GM23338 (cell line): Measurements from ENCODE around the gene DLGAP4. TPM values are rescaled to one million over a fixed set of nuclear protein-coding genes. Genes with fewer than 3 reads are reported as not detected.

Experiments used
- CREB1 ChIP-seq: fragments of 250-450 bp; sonication (Bioruptor Pico); IDR thresholded peaks from 2 replicates; pipeline ENCODE4 v1.5.0; 2020; ENCODE audit warnings: low read depth, mild to moderate bottlenecking, moderate library complexity
- ETS1 ChIP-seq: IDR thresholded peaks from 2 replicates; pipeline ENCODE4 v1.6.1; 2016; ENCODE audit warnings: antibody characterized with exemption
- EZH2phosphoT487 ChIP-seq: fragments of 200-600 bp; sonication (generic); IDR thresholded peaks from one replicate; pipeline ENCODE4 v1.8.1; 2018; ENCODE audit warnings: antibody characterized with exemption; ENCODE audit not compliant: unreplicated experiment
- JUNB ChIP-seq: IDR thresholded peaks from one replicate; pipeline ENCODE4 v1.6.1; 2016; ENCODE audit warnings: antibody characterized with exemption; ENCODE audit not compliant: unreplicated experiment
- POLR2AphosphoS5 ChIP-seq: IDR thresholded peaks from 2 replicates; pipeline ENCODE4 v1.6.1; 2016; ENCODE audit warnings: antibody characterized with exemption, low read depth
- REST ChIP-seq: IDR thresholded peaks from one replicate; pipeline ENCODE4 v1.6.1; 2018; ENCODE audit warnings: antibody characterized with exemption; ENCODE audit not compliant: unreplicated experiment
- STAT1 ChIP-seq: IDR thresholded peaks from one replicate; pipeline ENCODE4 v1.6.1; 2016; ENCODE audit warnings: antibody characterized with exemption; ENCODE audit not compliant: unreplicated experiment
- ZNF114 ChIP-seq: fragments of 250-450 bp; sonication (Bioruptor Pico); IDR thresholded peaks from 2 replicates; pipeline ENCODE4 v1.5.0; 2020; ENCODE audit warnings: mild to moderate bottlenecking, moderate library complexity
- ZNF462 ChIP-seq: fragments of 250-450 bp; sonication (Bioruptor Pico); IDR thresholded peaks from 2 replicates; pipeline ENCODE4 v1.5.0; 2020; ENCODE audit warnings: mild to moderate bottlenecking, moderate library complexity
- polyA plus RNA-seq: library from polyadenylated mRNA; unstranded; fragments of >200 nt; fragmentation: Nextera tagmentation; extraction: Ambion mirVana; gene quantifications from 2 replicates; pipeline ENCODE4 v1.2.1, GENCODE V29; 2016
- total RNA-seq: library from RNA; depleted of rRNA; stranded (reverse); fragments of >200 nt; shearing (Covaris generic); gene quantifications from 2 replicates; pipeline ENCODE4 v1.2.3, GENCODE V29; 2014
- TF ChIP-seq, protein P1 (sequence below), 2 experiments: fragments of 200-600 bp in 1 of 2; sonication (generic) in 1 of 2; conservative IDR thresholded peaks; 2 replicates each; pipeline versions ENCODE4 v1.5.1 to v1.6.1; 2016 to 2017; ENCODE audit warnings: antibody characterized with exemption in 2 of 2, low read depth in 2 of 2, mild to moderate bottlenecking in 2 of 2, moderate library complexity in 1 of 2

The DLGAP4 gene
- total and polyA plus RNA-seq, 2 experiments from 2014 or later: 46.1 to 52.2 TPM

GRCh38 chr20:36439731-36440072 lies 133.6 kb downstream of the DLGAP4 start (continued):
- TF ChIP-seq ZNF462 (CRISPR knock-in tag) (no peak), ZNF114 (no peak), STAT1 (no peak), EZH2phosphoT487 (no peak), ETS1 (no peak), REST (no peak), CREB1 (CRISPR knock-in tag) (no peak), POLR2AphosphoS5 (no peak), JUNB (no peak)
- TF ChIP-seq, protein P1, sequence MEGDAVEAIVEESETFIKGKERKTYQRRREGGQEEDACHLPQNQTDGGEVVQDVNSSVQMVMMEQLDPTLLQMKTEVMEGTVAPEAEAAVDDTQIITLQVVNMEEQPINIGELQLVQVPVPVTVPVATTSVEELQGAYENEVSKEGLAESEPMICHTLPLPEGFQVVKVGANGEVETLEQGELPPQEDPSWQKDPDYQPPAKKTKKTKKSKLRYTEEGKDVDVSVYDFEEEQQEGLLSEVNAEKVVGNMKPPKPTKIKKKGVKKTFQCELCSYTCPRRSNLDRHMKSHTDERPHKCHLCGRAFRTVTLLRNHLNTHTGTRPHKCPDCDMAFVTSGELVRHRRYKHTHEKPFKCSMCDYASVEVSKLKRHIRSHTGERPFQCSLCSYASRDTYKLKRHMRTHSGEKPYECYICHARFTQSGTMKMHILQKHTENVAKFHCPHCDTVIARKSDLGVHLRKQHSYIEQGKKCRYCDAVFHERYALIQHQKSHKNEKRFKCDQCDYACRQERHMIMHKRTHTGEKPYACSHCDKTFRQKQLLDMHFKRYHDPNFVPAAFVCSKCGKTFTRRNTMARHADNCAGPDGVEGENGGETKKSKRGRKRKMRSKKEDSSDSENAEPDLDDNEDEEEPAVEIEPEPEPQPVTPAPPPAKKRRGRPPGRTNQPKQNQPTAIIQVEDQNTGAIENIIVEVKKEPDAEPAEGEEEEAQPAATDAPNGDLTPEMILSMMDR (conservative IDR thresholded peaks at IDR 0.05; ENCODE audit: low read depth in 2 of 2): no peak
